ENCODE measurements around the gene WASHC2C.
"Not testable (repeated sequence)": the region's sequence is repeated elsewhere in the genome, so short reads cannot be mapped to it uniquely, and the experiment has no call there.

GRCh38 chr10:45768334-45768733 is 41.3 kb downstream of the WASHC2C start:
- not testable (repeated sequence) for TF ChIP-seq POLR2AphosphoS5 (IDR thresholded peaks at IDR 0.05)
- TF ChIP-seq, protein P1, sequence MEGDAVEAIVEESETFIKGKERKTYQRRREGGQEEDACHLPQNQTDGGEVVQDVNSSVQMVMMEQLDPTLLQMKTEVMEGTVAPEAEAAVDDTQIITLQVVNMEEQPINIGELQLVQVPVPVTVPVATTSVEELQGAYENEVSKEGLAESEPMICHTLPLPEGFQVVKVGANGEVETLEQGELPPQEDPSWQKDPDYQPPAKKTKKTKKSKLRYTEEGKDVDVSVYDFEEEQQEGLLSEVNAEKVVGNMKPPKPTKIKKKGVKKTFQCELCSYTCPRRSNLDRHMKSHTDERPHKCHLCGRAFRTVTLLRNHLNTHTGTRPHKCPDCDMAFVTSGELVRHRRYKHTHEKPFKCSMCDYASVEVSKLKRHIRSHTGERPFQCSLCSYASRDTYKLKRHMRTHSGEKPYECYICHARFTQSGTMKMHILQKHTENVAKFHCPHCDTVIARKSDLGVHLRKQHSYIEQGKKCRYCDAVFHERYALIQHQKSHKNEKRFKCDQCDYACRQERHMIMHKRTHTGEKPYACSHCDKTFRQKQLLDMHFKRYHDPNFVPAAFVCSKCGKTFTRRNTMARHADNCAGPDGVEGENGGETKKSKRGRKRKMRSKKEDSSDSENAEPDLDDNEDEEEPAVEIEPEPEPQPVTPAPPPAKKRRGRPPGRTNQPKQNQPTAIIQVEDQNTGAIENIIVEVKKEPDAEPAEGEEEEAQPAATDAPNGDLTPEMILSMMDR (IDR thresholded peaks at IDR 0.05): not testable (repeated sequence)

Data from stomach (tissue), 4 donors.